OCI-M2 (cell line): Measurements from ENCODE around the gene FBXW5.

Experiments
- DNase-seq: peaks from one replicate; lab custom pipeline; 2025; ENCODE audit not compliant: unreplicated experiment; lab: John Stamatoyannopoulos, UW

Gene FBXW5

DNA sequence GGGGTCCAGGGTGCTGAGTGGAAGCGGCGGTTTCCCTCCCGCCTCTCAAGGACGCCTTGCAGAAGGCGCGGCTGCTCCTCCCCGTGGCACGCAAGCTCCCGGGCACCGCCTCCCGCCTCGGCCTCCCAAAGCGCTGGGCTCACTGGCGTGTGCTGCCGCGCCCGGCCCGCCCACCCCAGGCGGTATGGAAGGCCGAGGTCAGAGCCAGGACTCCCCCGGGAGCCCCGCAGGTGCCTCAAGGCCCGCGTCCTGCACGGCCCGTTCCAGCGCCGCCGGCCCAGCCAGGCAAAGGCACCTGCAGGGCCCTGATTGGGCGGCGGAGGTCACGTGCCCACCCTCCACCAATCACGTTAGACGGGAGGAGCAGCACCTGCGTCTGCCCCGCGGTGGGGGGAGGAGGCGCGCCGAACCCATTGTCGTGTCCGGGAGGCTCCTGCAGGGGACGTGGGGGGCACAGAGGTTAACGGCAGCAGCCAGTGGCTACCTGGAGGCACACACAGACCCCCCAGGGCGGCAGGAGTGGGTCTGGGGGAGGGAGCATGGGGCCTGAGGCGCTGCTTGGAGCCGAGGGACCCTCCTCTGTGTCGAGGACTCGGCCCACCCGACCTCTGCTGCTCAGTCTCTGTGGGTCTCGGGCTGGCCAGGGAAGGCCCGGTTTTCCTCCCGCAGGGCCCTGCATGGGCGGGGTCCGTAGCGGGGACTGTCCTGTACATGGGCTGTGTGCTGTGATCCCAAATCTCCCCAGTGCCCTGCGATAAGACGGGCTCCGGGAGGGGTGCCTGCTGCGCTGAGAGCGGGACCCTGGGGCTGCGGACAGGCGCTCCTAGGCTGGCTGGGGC, 5.5 kb upstream of the FBXW5 start:
- DNase-seq, result peak; percentile 47

DNA sequence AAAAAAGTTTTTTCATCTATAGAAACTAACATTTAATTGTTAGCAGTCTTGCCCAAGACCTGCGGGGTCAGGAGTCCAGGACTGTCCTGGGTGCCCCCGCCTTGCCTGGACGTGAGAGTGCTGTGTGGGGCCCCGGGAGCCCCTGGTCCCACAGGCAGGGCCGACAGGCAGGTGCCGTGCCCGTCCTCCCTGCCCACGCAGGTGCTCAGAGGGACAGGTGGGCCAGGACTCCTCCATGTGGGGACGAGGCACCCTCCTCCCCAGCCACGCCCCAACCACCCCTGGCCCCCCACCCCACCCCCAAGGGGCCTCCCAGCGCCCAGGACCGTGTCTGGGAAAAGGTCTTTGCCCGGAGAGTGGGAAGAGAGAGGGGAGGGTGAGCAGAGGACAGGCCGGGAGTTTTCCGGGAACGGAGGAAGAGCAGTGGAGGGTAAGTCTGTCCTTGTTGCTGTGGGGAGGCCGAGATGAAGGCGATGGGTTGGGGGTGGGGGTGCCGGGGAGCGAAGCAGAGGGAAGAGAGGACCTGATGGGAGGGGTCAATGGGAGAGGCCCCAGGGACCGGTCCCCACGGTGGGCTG, 4.8 kb upstream of the FBXW5 start:
- no peak for DNase-seq

DNA sequence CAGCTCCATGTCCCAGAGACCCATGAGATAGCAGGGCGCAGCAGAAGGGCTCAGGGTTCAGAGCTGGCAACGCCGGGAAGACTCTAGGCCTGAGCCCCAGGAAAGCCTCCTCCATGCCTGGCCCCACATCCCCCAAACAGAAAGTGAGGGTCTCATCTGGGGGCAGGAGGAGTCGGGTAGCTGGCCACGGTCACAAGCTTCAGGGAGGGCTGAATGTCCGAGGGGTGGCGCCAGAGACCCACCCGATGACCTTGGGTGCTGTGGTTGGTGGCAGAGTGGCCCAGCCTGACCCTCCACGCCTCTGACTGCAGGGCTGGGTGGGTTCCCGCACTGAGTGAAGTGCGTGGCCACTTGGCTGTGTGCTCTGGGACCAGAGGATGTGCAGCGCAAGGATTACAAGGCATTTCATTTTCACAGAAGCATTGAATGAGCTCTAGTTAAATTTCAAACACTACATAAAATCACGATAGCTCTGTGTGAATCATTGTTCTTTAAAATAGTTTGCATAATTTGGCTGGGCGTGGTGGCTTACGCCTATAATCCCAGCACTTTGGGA, 3.5 kb upstream of the FBXW5 start:
- no peak for DNase-seq

GRCh38 chr9:136947028-136947891, 2.7 kb upstream of the FBXW5 start:
- no peak for DNase-seq

DNA sequence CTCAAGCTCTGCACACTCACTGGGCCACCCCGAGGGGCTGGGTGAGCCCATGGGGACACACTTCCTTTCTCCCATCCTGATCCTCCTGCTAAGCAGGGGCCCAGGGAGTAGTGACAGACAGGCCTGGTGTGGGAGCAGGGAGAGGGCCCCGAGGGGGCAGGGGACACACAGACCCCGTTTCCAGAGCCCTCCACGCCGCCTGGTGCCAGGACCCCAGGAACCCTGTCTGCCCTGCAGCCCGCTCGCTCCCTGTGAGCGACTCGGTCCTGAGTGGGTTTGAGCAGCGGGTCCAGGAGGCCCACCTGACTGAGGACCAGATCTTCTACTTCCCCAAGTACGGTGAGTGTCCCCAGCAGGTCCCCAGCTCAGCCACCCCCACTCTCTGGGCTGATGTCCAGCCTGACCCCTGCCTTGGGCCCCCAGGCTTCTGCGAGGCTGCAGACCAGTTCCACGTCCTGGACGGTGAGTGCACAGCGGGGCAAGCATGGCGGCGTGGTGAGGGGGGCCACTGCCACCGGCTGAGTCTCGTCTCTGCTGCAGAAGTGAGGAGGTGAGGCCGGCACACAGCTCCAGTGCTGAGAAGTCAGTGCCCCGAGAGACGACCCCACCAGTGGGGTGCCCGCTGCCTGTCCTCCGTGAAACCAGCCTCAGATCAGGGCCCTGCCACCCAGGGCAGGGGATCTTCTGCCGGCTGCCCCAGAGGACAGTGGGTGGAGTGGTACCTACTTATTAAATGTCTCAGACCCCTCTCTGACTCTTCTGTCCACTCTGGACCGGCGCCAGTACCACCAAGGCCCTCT, 1.9 kb upstream of the FBXW5 start:
- DNase-seq, result no peak

- no peak for DNase-seq
These were observed 1.0 kb upstream of the FBXW5 start for GRCh38 chr9:136945333-136946227.

DNA sequence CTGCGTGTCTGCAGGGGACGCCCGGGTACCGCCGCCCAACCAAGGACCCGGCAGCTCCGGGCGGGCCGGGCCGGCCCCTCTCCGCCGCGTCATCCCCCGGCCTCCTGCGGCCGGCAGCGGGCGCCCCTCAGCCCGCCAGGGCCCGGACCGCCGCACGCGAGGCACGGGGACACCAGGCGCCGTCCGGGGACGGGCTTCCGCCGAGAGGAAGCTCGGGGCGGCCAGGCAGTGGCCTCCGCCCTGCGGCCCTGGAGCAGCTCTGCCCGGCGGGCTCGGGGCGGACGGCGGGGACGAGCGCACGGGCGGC, 373 bp downstream of the FBXW5 start:
- no peak for DNase-seq

- DNase-seq, result no peak
These were observed 987 bp downstream of the FBXW5 start for GRCh38 chr9:136943291-136944211.

GRCh38 chr9:136942881-136943230, 1.7 kb downstream of the FBXW5 start:
- DNase-seq, result no peak

DNA sequence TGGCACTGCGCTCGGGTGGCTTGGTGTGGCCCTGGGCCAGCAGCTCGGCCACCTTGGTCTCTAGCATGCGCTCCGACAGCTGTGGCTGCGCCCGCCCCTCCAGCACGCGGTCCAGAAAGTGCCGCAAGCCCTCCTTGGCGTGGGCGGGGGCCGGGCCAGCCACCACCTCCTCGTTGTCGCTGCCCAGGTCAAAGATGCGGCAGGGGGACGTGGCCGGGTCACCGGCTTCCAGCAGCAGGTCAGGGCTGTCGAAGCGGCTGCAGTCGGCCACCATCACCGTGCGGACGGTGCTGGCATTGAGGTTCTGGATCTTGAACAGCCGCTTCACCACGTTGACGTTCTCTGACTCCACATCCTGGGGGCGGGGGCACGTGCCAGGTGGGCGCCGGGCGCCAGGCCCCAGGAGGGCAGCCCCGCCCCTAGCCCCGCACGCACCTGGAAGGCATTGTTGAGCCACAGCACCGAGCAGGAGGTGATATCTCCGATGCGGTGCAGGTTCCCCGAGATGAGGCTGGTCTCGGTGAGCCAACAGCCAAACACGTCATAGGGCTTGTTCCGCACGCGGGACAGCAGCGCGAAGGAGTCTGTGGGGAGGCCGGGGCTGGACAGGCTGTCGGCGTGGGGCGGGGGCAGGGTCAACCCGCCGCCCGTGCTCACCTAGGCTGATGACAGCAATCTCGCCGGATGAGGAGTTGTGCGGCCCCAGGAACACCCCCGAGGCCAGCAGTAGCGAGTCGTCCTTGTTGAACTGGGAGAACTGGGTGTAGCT, 2.2 kb downstream of the FBXW5 start:
- DNase-seq, result no peak

- DNase-seq, result no peak
These were observed 3.1 kb downstream of the FBXW5 start for GRCh38 chr9:136941231-136942111.

- DNase-seq, result no peak
These were observed 3.9 kb downstream of the FBXW5 start for GRCh38 chr9:136940526-136941230.

GRCh38 chr9:136939996-136940525, 4.5 kb downstream of the FBXW5 start:
- DNase-seq, result no peak

- no peak for DNase-seq
These were observed 5.0 kb downstream of the FBXW5 start for GRCh38 chr9:136939431-136939995.

DNA sequence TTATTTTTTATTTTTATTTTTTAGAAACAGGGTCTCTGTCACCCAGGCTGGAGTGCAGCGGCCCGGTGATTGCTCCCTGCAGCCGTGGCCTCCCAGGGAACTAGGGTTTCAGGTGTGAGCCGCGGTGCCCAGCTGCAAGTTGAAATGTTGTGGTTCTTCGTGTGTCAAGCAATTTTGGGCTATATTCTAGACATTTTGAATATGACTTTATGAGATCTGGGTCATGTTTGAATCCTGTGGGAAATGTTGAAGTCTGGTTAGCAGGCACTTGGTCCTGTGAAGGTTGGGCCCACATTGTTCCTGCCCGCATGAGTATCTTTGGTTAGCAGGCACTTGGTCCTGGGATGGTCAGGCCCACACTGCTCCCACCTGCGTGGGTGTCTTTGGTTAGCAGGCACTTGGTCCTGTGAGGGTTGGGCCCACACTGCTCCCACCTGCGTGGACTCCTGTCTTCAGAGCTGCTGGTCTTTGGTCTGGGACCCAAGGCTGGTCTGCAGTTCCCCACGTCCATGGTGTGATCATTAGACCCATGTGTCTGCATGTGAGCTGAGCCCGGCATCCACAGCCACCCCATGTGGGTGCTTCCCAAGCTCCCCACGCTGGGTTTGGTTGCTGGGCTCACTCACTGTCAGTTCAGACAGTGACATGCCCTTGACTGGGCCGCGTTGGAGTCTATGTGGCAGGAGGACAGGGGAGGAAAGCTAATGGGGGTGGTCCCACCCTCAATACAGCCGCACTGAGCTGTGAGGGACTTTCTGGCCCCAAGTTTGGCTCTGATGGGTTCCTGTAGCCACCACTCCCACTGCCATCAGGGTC, 7.1 kb downstream of the FBXW5 start:
- DNase-seq, result no peak
